Measurements from ENCODE around the gene CDYL.

- no peak for TF ChIP-seq CTCF (IDR thresholded peaks at IDR 0.05; ENCODE audit: insufficient read depth, low read length, poor library complexity, severe bottlenecking)
- no peak for TF ChIP-seq EZH2phosphoT487 (conservative IDR thresholded peaks at IDR 0.05; ENCODE audit: low read length)
Measured at GRCh38 chr6:4899249-4900034, 123.2 kb downstream of the CDYL start.

Measured in SU-DHL-6 (cell line).